ENCODE results near the gene SYT14.

- TF ChIP-seq ZNF274 (IDR thresholded peaks at IDR 0.05; ENCODE audit: low read depth, low read length) (no peak), YY1 (IDR thresholded peaks at IDR 0.05; ENCODE audit: insufficient read depth, insufficient read length) (no peak)
Observed at GRCh38 chr1:209983953-209984352, 45.9 kb downstream of the SYT14 start.

Measured in NT2/D1 (cell line).